Measurements from ENCODE around the gene PPP2R2C. TPM values are rescaled to one million over a fixed set of nuclear protein-coding genes. Genes with fewer than 3 reads are reported as not detected.

Gene PPP2R2C
- total RNA-seq, 1 experiment from 2014 or later, result under 0.01 TPM

GRCh38 chr4:6383009-6383404, 89.4 kb downstream of the PPP2R2C start:
- DNase-seq (ENCODE audit: low read depth), result no peak

- no peak for DNase-seq (ENCODE audit: low read depth)
These were observed 90.8 kb downstream of the PPP2R2C start for GRCh38 chr4:6381571-6382123.

GRCh38 chr4:6380746-6381410, 91.5 kb downstream of the PPP2R2C start:
- DNase-seq (ENCODE audit: low read depth), result no peak

DNA sequence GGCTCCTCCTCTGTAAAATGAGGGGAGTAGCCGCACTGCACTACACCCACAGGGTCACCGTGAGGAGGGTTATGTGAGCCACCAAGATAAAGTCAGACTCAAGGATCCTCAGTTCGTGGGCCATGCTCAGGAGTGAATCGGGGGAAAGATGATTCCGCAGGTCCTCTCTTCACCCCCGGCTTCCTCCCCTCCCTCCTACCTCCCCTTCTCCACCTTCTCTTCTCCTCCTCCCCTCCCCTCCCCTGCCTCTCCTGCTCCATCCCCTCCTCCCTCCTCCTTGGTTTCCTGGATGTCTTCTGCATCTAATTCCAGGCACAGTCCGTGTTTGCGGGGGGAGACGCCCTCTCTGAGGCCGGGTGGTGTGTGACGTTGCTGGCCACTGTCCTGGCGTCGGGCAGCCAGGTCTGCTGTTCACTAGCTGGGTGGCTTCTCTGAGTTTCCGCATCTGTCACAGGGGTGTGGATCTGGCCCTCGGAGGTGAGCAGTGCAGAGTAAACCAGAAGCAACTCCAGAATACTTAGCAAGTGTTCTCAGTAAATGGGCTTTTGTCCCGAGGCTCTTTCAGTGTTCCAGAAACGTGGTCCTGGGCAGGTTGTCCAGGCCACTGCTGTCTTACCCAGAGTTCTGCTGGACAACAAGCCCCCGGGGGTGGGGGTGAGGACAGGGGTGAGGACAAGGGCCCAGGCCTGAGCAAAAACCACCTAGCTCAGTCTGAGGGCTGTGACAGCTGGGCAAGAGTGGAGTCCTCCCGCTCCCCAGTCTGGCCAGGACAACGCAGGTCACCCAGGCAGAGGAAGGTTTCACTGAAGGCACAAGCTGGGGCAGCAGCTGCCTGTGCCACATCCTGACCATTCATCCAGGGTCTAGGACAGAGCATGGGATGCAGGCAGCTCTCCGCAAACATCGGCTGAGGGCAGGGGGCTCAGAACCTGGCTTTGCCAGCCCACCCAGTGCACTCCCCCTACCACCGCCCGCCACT, 92.4 kb downstream of the PPP2R2C start:
- no peak for DNase-seq (ENCODE audit: low read depth)

DNA sequence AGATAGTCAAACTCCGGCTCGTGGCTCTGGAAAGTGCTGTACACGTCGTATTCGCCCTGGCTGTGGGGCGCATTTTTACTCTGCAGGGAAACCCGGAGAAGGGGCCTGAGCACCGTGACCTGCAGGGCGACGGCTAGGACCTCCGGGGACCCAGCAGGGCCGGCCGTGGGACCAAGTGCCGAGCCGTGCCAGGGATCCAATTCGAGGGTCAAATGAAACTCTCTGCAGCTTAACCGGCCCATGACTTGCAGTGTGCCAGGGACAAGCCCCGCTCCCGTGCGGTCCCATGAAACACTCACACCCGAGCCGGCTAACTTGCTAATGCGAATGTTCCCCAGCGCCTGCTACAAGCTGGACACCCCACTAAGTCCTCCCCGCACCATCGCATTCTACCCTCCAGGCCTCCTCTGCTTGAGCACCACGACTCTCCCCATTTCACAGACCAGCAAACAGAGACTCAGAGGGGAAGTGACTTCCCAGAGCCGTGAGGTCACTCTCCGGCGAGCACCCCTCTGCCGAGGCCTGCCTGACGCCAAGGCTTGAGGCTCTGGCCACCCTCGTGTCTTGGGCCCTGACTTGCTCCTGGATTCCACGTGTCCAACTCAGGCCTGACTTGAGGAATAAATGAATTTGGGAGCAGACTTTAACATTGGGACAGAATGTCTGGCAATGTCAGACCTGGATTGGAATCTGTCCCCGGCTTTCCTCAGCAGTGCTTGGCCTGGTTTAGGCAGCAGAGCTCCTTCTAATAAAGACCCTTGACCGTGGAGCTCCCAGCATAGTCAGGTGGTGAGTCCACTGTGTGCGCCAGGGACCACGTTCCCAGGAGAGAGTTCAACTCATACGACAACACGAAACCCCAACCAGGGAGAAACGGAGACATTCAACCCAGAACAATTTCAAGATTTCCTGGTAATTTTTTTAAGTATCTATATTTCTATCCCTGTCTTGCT, 93.6 kb downstream of the PPP2R2C start:
- DNase-seq (ENCODE audit: low read depth), result no peak

DNA sequence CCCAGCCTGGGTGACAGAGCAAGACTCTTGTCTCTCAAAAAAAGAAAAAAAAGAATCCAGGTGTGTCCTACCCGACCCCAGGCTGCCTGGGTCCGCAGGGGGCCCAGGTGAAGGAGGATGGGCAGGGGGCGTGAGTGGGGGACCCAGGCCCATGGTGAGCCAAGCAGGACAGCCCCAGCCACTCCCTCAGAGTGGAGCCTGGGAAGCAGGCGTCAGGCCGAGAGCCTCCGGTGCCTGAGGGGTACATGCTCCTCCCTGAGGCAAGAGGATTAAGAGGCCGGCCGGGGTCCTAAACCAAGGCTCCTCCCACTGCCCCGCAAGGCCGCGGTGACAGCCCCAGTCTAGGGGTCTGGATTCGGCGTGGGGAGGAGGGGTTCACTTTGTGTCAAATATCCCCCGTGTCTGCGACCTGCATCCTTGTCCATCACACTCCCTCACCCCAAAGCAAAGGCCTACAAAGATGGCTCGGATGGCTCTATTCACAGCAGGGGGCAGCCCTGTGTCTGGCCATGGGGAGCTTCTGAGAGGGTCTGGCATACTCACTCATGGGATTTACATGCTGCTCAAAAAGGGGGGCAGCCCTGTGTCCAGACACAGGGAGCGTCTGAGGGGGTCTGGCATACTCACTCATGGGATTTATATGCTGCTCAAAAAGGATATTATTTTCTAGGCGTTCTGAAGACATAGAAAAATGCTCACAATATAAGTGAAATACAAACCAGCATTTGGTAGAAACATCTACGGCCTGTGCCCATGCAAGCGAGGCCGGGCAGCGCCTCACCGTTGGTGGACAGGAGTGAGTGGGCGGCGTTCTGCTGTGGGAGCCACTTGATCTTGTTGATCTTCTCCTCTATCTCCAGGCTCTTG, 94.6 kb downstream of the PPP2R2C start:
- no peak for DNase-seq (ENCODE audit: low read depth)

DNA sequence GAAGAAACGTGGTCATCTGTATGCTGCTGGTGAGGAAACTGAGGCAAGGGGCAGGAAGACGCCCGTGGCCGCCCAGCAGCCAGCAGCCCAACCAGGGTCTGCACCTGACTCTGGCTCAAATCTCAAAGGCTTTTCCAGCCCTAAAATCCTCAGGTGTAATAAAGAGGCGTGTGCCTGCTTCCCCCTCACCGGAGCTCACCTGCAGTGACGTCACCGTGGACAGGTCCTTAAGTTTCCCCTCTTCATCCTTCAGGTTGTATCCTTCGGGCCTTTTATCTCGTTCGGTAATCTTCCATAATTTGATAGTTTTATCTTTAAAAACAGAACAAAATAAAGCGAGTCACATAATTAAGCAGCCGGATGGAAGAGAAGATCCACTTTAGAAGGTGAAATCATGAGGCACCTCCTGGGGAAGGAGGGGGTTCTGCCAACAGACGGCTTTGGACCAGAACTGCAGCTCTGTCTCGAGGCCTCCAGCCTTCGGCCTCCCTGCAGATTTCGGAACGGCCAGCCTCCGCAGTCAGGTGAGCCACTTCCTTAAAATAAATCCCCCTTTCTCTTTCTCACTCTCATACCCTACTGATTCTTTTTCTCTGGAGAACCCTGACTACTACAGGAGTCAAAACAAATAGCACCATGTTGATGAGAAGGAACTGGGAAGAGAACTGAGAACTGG, 96.7 kb downstream of the PPP2R2C start:
- DNase-seq (ENCODE audit: low read depth), result no peak

- no peak for DNase-seq (ENCODE audit: low read depth)
These were observed 97.8 kb downstream of the PPP2R2C start for GRCh38 chr4:6374575-6374974.

GRCh38 chr4:6373541-6374410, 98.6 kb downstream of the PPP2R2C start:
- no peak for DNase-seq (ENCODE audit: low read depth)

DNA sequence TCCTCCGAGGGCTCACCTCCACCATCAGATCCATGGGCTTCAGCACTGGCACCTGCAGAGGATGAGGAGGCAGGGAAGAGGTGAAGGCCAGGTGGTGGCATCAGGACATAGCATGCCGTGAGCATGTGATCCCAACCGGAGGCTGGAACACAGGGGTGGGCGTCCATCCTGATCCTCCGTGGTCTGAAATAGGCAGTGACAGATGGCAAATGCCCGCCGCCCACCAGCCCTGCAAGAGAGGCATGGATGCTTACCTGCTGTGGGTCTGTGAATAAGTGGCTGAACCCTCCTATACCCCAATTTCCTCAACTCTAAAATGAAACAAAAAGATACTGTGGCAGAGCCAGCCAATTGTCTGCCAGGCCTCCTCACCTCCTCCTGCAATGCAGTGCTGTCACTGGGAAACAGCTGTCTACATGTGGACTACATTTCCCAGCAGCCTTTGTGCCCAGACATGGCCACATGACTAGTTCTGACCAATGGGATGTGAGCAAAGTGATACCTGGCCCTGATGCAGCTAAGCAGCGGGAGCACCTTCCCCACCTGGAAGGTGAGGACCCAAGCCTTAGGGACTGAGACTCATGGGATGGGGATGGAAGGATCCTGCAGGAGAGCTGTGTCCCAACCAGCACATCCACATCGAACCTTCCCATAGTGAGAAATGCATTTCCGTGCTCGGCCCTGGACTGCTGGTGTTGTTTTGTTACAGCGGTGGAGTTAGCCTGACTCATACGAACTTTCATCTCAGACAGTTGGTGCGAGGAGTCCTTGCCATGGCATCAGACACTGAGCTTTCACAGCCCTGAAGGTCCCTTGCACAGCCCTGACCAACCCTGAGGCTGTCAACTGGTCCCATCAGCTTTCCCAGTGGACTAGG, 99.5 kb downstream of the PPP2R2C start:
- DNase-seq (ENCODE audit: low read depth), result peak; percentile 8

- DNase-seq (ENCODE audit: low read depth), result no peak
These were observed 100.6 kb downstream of the PPP2R2C start for GRCh38 chr4:6371812-6372211.

DNA sequence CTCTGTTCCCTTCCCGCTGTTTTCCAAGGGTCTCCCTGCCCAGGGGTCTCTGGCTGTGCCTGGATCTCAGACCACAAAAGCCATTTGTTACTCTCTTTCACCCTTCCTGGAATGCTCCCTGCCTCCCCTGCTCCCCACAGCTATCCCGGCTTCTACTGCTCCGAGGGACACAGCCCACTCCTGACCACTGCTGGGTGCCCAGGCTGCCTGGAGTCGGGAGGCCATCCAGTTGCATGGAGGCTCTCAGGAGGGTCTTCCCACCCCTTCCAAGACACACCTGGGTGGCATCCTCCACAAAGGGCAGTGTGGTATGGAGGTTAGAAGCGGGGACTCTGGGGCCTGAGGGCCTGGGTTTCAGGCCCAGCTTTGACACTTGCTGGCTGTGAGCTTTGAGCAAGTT, 101.1 kb downstream of the PPP2R2C start:
- no peak for DNase-seq (ENCODE audit: low read depth)

DNA sequence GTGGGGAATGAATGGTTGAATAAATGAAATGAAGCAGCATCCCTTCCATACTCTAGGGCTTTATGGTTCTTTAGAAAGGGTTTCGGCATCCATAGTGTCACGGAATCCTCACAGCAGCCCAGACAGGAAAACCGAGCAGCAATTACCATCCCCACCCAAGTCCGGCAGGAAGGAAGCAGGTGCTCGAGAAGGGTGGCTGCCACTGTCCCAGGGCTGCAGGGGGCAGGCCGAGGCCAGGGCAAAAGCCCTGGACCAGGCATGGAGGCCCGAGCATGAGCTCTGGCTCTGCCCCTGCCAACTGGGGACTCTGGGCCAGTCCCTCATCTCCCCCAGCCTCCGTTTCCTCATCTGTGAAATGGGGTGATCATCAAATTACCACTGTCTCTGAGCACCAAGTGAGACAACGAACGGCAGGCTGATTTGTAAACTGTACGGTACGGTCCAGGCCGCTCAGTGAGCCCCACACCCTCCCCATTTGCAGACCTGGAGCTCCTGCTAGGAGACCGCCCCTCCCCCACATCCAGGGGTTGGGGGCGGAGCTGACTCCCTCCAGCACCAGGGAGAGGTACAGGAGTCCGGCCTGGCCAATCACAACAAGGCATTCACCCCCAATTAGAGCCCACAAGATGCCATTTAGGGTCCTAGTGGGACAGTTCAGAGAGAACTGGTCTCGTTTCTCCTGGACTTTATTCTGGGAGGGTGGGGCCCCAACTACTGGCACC, 102.3 kb downstream of the PPP2R2C start:
- DNase-seq (ENCODE audit: low read depth), result no peak

DNA sequence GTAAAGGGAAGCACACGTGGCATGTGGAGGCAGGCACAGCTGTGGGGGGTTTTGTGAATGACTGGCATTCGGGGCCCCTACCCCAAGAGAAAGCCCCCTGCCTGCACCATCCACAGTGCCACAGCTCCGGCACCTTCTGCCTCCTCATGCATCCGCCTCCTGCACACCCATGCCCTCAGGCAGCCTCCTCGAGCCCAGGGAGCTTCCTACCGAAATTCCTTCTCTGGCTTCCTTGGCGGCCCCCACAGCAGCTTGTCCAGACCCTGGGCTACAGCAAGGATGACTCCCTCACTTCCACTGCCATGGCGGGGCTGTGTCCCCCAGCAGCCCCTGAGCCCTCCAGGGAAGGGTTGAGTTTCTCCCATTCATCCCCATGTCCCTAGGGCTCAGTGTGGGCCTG, 102.9 kb downstream of the PPP2R2C start:
- no peak for DNase-seq (ENCODE audit: low read depth)

DNA sequence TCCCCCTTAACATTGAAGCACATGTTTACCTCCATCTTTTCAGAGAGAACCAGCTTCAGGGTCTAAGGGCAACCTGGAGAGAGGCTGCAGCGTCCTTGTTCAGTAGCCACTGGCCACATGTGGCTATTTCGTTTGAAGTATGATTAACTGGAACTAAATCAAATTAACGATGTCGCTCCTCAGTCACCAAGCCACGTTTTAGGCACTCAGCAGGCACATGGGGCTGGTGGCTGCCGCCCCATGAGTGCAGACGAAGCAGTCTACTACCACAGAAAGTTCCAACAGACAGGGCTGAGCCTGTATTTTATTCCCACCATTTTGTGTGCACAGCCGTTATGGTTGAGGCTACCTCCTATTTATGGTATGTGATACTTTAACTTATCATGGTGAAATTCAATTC, 103.4 kb downstream of the PPP2R2C start:
- no peak for DNase-seq (ENCODE audit: low read depth)

DNA sequence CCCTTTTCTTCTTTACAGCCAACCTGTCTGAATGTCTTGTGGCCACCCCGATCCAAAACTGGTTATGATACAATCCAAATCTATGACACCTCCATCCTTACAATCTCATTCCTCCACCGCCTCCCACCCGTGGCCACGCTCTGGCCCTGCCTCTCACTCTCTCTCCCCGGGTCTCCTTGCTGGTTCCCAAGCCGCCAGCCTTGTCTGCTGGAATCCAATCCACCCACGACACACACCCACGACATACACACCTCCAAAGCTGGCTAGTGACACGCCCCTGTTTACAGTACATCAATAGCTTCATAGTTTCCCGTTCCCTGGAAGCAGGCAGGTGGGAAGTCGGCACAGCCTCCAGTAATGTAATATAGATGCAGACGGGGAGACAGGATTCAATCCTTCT, 103.8 kb downstream of the PPP2R2C start:
- DNase-seq (ENCODE audit: low read depth), result no peak

DNA sequence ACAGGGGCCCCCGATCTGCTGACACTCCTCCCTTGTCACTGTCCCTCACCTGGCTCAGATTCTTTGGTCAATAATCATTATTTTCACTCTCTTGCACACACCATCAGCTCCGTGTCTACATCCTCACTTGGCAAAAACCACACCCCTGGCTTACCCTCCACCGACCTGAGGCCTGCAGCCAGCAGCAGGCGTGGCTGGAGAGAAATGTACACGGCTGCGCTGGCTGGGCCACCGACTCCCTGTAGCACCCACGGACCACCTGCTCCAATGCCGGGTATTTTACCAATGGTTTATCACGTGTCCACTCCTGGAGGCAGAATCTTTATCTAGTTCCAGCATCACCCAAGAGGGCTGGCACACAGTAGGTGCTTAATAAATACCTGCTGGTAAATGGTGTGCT, 104.3 kb downstream of the PPP2R2C start:
- DNase-seq (ENCODE audit: low read depth), result no peak
